ENCODE results near the gene ITPR3. TPM values are rescaled to one million over a fixed set of nuclear protein-coding genes. Genes with fewer than 3 reads are reported as not detected.

Gene ITPR3
- total and polyA plus RNA-seq, 2 of the 13 experiments (the other 11 are each of a cell fraction or from before 2014, with no cell fraction given), result 3.8 to 21.4 TPM

DNA sequence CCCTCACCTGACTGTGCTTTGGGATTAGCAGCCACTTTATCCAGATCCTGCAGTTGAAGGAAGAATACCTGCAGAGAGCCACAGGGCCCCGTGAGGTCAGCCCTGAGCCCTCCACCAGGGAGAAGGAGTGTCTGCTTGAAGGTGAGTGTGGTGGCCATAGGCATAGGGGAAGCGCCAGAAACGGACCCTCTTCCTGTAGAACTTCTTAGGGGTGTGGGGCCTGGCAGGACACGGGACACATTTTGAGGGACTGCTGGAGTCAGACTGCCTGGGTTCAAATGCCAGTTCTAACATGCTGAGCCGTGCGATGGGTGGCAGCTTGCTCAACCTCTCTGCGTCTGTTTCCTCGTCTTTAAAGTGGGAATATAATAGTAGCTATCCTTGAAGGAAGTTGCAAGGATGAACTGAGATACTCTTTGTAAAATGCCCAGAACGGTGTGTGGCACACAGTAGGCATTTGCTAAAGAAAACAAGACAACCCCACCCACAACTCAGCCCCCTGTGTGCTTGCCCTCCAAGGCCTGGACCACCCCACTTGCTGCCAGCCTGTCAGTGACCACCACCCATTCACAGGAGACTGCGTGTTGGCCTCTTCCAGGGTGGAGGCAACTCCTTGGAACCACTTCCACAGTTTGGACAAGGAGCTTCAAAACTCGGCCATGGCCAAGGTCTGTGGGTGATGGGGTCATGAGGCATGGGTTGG lies 36.3 kb upstream of the ITPR3 start (continued):
- TF ChIP-seq, protein P1, sequence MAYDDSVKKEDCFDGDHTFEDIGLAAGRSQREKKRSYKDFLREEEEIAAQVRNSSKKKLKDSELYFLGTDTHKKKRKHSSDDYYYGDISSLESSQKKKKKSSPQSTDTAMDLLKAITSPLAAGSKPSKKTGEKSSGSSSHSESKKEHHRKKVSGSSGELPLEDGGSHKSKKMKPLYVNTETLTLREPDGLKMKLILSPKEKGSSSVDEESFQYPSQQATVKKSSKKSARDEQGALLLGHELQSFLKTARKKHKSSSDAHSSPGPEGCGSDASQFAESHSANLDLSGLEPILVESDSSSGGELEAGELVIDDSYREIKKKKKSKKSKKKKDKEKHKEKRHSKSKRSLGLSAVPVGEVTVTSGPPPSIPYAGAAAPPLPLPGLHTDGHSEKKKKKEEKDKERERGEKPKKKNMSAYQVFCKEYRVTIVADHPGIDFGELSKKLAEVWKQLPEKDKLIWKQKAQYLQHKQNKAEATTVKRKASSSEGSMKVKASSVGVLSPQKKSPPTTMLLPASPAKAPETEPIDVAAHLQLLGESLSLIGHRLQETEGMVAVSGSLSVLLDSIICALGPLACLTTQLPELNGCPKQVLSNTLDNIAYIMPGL (CRISPR knock-in tag; IDR thresholded peaks at IDR 0.05; ENCODE audit: borderline replicate concordance in 1 of 2, low read depth in 1 of 2), result no peak
- TF ChIP-seq EEA1 (CRISPR knock-in tag; IDR thresholded peaks at IDR 0.05; ENCODE audit: borderline replicate concordance) (no peak), CHD4 (IDR thresholded peaks at IDR 0.05; ENCODE audit: borderline replicate concordance, low read length) (no peak), HNF4G (IDR thresholded peaks at IDR 0.05; ENCODE audit: borderline replicate concordance, low read depth, low read length) (no peak), HNF4G (CRISPR knock-in tag; IDR thresholded peaks at IDR 0.05; ENCODE audit: borderline replicate concordance, low read depth) (no peak), ATF6 (CRISPR knock-in tag; conservative IDR thresholded peaks at IDR 0.05) (no peak), AKNA (CRISPR knock-in tag; IDR thresholded peaks at IDR 0.05; ENCODE audit: borderline replicate concordance) (no peak), ZNF614 (CRISPR knock-in tag; IDR thresholded peaks at IDR 0.05; ENCODE audit: borderline replicate concordance) (no peak), GPN1 (CRISPR knock-in tag; IDR thresholded peaks at IDR 0.05; ENCODE audit: borderline replicate concordance) (no peak)

All from HepG2 (cell line).